ENCODE results near the gene KLK6. TPM values are rescaled to one million over a fixed set of nuclear protein-coding genes. Genes with fewer than 3 reads are reported as not detected.

KLK6 gene
- total RNA-seq, 1 donor from 2014 or later, result 3.5 TPM

GRCh38 chr19:51002089-51002532 is 32.7 kb upstream of the KLK6 start:
- H4K20me1 ChIP-seq (ENCODE audit: insufficient read depth, low read length), result no peaks in the 10 kb centered on the region
- H3K4me1 ChIP-seq (ENCODE audit: insufficient read depth, low read length), result no peaks in the 10 kb centered on the region
- FAIRE-seq (no peak), DNase-seq (ENCODE audit: low read depth) (no peak)
- no peak overlapping the region for H3K27ac Mint-ChIP-seq (ENCODE audit: unreplicated experiment)
- peaks cover 46% of the 10 kb centered on the region for H3K27me3 Mint-ChIP-seq (ENCODE audit: low read depth, unreplicated experiment)
- H3K36me3 ChIP-seq (ENCODE audit: insufficient read depth, low read length), result no peaks in the 10 kb centered on the region
- no peak overlapping the region for H2AFZ ChIP-seq (ENCODE audit: low read depth, low read length)
- no peak overlapping the region for H3K9ac ChIP-seq (ENCODE audit: low read length)
- no peak overlapping the region for H3K4me3 Mint-ChIP-seq (ENCODE audit: unreplicated experiment)
- no peak overlapping the region for H3K4me2 ChIP-seq (ENCODE audit: low read length)
- no peaks in the 10 kb centered on the region for H3K36me3 Mint-ChIP-seq (ENCODE audit: low read depth, unreplicated experiment)
- no peak overlapping the region for H3K4me3 ChIP-seq (ENCODE audit: insufficient read depth, low read depth, low read length)
- H3K79me2 ChIP-seq (ENCODE audit: insufficient read depth, low read length), result no peaks in the 10 kb centered on the region
- TF ChIP-seq, protein P1, sequence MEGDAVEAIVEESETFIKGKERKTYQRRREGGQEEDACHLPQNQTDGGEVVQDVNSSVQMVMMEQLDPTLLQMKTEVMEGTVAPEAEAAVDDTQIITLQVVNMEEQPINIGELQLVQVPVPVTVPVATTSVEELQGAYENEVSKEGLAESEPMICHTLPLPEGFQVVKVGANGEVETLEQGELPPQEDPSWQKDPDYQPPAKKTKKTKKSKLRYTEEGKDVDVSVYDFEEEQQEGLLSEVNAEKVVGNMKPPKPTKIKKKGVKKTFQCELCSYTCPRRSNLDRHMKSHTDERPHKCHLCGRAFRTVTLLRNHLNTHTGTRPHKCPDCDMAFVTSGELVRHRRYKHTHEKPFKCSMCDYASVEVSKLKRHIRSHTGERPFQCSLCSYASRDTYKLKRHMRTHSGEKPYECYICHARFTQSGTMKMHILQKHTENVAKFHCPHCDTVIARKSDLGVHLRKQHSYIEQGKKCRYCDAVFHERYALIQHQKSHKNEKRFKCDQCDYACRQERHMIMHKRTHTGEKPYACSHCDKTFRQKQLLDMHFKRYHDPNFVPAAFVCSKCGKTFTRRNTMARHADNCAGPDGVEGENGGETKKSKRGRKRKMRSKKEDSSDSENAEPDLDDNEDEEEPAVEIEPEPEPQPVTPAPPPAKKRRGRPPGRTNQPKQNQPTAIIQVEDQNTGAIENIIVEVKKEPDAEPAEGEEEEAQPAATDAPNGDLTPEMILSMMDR (IDR thresholded peaks at IDR 0.05; ENCODE audit: insufficient read depth, low read depth, low read length), result no peak
- TF ChIP-seq EZH2 (IDR thresholded peaks at IDR 0.05; ENCODE audit: insufficient read depth, low read length), result no peak
- no peak overlapping the region for H3K27ac ChIP-seq (ENCODE audit: low read depth, low read length)
- H3K27me3 ChIP-seq (ENCODE audit: insufficient read depth, low read length), result no peaks in the 10 kb centered on the region
- H3K9me3 ChIP-seq (ENCODE audit: insufficient read depth, low read depth, low read length), result peaks cover 5% of the 10 kb centered on the region
- H3K9me3 Mint-ChIP-seq (ENCODE audit: unreplicated experiment), result peaks cover 1% of the 10 kb centered on the region
- peaks cover 3% of the 10 kb centered on the region for H3K4me1 Mint-ChIP-seq (ENCODE audit: low read depth, unreplicated experiment)

- DNase-seq (ENCODE audit: low read depth), result no peak
- no peak for FAIRE-seq
- Mint-ChIP-seq H3K36me3 (ENCODE audit: low read depth, unreplicated experiment) (no peaks in the 10 kb centered on the region), H3K27ac (ENCODE audit: unreplicated experiment) (no peak within 1 kb of the TSS), H3K4me1 (ENCODE audit: low read depth, unreplicated experiment) (peaks cover 3% of the 10 kb centered on the region), H3K9me3 (ENCODE audit: unreplicated experiment) (peaks cover 3% of the 10 kb centered on the region), H3K4me3 (ENCODE audit: unreplicated experiment) (no peak within 1 kb of the TSS), H3K27me3 (ENCODE audit: low read depth, unreplicated experiment) (peaks cover 46% of the 10 kb centered on the region)
- Histone ChIP-seq H3K79me2 (ENCODE audit: insufficient read depth, low read length) (no peaks in the 10 kb centered on the region), H2AFZ (ENCODE audit: low read depth, low read length) (no peak within 1 kb of the TSS), H4K20me1 (ENCODE audit: insufficient read depth, low read length) (no peaks in the 10 kb centered on the region), H3K4me1 (ENCODE audit: insufficient read depth, low read length) (no peaks in the 10 kb centered on the region), H3K36me3 (ENCODE audit: insufficient read depth, low read length) (no peaks in the 10 kb centered on the region), H3K27ac (ENCODE audit: low read depth, low read length) (no peak within 1 kb of the TSS), H3K4me2 (ENCODE audit: low read length) (no peak within 1 kb of the TSS), H3K9me3 (ENCODE audit: insufficient read depth, low read depth, low read length) (peaks cover 3% of the 10 kb centered on the region), H3K4me3 (ENCODE audit: insufficient read depth, low read depth, low read length) (no peak within 1 kb of the TSS), H3K9ac (ENCODE audit: low read length) (no peak within 1 kb of the TSS), H3K27me3 (ENCODE audit: insufficient read depth, low read length) (no peaks in the 10 kb centered on the region)
- no peak for TF ChIP-seq EZH2 (IDR thresholded peaks at IDR 0.05; ENCODE audit: insufficient read depth, low read length)
- TF ChIP-seq, protein P1 (IDR thresholded peaks at IDR 0.05; ENCODE audit: insufficient read depth, low read depth, low read length), result no peak
These were observed 32.1 kb upstream of the KLK6 start, which contains the start of gene KLK8 for GRCh38 chr19:51001515-51001914. Gene KLK8 (minus strand): TSS chr19:51001604. CDS start chr19:51001167, 437 bp downstream.

- Mint-ChIP-seq H3K36me3 (ENCODE audit: low read depth, unreplicated experiment) (no peaks in the 10 kb centered on the region), H3K9me3 (ENCODE audit: unreplicated experiment) (peaks cover 3% of the 10 kb centered on the region), H3K27me3 (ENCODE audit: low read depth, unreplicated experiment) (peaks cover 42% of the 10 kb centered on the region), H3K27ac (ENCODE audit: unreplicated experiment) (no peak overlapping the region), H3K4me3 (ENCODE audit: unreplicated experiment) (no peak overlapping the region), H3K4me1 (ENCODE audit: low read depth, unreplicated experiment) (no peaks in the 10 kb centered on the region)
- no peak overlapping the region for H3K9ac ChIP-seq (ENCODE audit: low read length)
- no peaks in the 10 kb centered on the region for H3K4me1 ChIP-seq (ENCODE audit: insufficient read depth, low read length)
- no peak for DNase-seq (ENCODE audit: low read depth)
- no peak overlapping the region for H3K4me3 ChIP-seq (ENCODE audit: insufficient read depth, low read depth, low read length)
- H3K4me2 ChIP-seq (ENCODE audit: low read length), result no peak overlapping the region
- H2AFZ ChIP-seq (ENCODE audit: low read depth, low read length), result no peak overlapping the region
- TF ChIP-seq, protein P1 (IDR thresholded peaks at IDR 0.05; ENCODE audit: insufficient read depth, low read depth, low read length), result no peak
- TF ChIP-seq EZH2 (IDR thresholded peaks at IDR 0.05; ENCODE audit: insufficient read depth, low read length), result no peak
- no peak for FAIRE-seq
- H3K79me2 ChIP-seq (ENCODE audit: insufficient read depth, low read length), result no peaks in the 10 kb centered on the region
- peaks cover 2% of the 10 kb centered on the region for H3K9me3 ChIP-seq (ENCODE audit: insufficient read depth, low read depth, low read length)
- H4K20me1 ChIP-seq (ENCODE audit: insufficient read depth, low read length), result no peaks in the 10 kb centered on the region
- no peak overlapping the region for H3K27ac ChIP-seq (ENCODE audit: low read depth, low read length)
- no peaks in the 10 kb centered on the region for H3K36me3 ChIP-seq (ENCODE audit: insufficient read depth, low read length)
- no peaks in the 10 kb centered on the region for H3K27me3 ChIP-seq (ENCODE audit: insufficient read depth, low read length)
These were observed 31.6 kb upstream of the KLK6 start for GRCh38 chr19:51000981-51001380.

Data from astrocyte (in vitro differentiated cells and primary cell).